ENCODE data around the gene GRIP1.

Gene GRIP1

GRCh38 chr12:66441905-66442559 lies 236.8 kb downstream of the GRIP1 start:
- DNase-seq = no peak

GRCh38 chr12:66438601-66439000 lies 240.3 kb downstream of the GRIP1 start:
- no peak for DNase-seq

- DNase-seq = no peak
Measured at GRCh38 chr12:66430106-66430505, 248.8 kb downstream of the GRIP1 start.

- DNase-seq = no peak
Measured at GRCh38 chr12:66428870-66429269, 250.0 kb downstream of the GRIP1 start.

GRCh38 chr12:66428261-66428660 lies 250.6 kb downstream of the GRIP1 start:
- DNase-seq = no peak

- no peak for DNase-seq
Measured at GRCh38 chr12:66426696-66427095, 252.2 kb downstream of the GRIP1 start.

- no peak for DNase-seq
Measured at GRCh38 chr12:66423266-66423665, 255.6 kb downstream of the GRIP1 start.

GRCh38 chr12:66418908-66419307 lies 260.0 kb downstream of the GRIP1 start:
- DNase-seq = no peak

- no peak for DNase-seq
Measured at GRCh38 chr12:66417217-66417616, 261.7 kb downstream of the GRIP1 start.

- no peak for DNase-seq
Measured at GRCh38 chr12:66409195-66409871, 269.5 kb downstream of the GRIP1 start.

- no peak for DNase-seq
Measured at GRCh38 chr12:66405395-66405794, 273.5 kb downstream of the GRIP1 start.

GRCh38 chr12:66403746-66404145 lies 275.1 kb downstream of the GRIP1 start:
- no peak for DNase-seq

- DNase-seq = no peak
Measured at GRCh38 chr12:66399911-66400306, 279.0 kb downstream of the GRIP1 start.

- DNase-seq = no peak
Measured at GRCh38 chr12:66398931-66399910, 279.7 kb downstream of the GRIP1 start.

GRCh38 chr12:66397574-66398290 lies 281.1 kb downstream of the GRIP1 start:
- DNase-seq = no peak

GRCh38 chr12:66393890-66394289 lies 285.0 kb downstream of the GRIP1 start:
- no peak for DNase-seq

- no peak for DNase-seq
Measured at GRCh38 chr12:66392266-66392915, 286.5 kb downstream of the GRIP1 start.

- no peak for DNase-seq
Measured at GRCh38 chr12:66388517-66388916, 290.4 kb downstream of the GRIP1 start.

- no peak for DNase-seq
Measured at GRCh38 chr12:66387117-66387516, 291.8 kb downstream of the GRIP1 start.

- DNase-seq = no peak
Measured at GRCh38 chr12:66380769-66381535, 297.9 kb downstream of the GRIP1 start.

- DNase-seq = no peak
Measured at GRCh38 chr12:66379616-66380015, 299.3 kb downstream of the GRIP1 start.

GRCh38 chr12:66375560-66375959 lies 303.3 kb downstream of the GRIP1 start:
- no peak for DNase-seq

All from cortex of kidney (tissue), 1 donor.